Measurements from ENCODE around the gene SP1.
"Not testable (repeated sequence)": the region's sequence is repeated elsewhere in the genome, so short reads cannot be mapped to it uniquely, and the experiment has no call there.

SP1 gene

DNA sequence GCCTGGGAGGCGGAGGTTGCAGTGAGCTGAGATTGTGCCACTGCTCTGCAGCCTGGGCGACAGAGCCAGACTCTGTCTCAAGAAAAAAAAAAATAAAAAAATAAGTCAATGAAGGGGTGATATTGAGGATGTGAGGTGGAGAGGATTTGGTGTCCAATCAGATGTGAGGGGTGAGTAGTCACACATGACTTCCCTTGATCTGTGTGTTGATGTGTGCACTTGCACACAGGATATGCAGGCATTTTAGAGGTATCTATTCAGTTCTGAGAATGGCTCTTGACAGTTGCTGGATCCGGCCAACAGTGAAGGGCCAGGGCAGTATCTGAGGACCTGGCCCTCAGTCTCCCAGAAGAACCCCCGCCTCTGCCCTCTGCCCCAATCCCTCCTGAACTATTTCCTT lies 36.0 kb upstream of the SP1 start:
- Histone ChIP-seq H3K9ac (ENCODE audit: low read length) (no peak overlapping the region), H3K4me1 (ENCODE audit: control insufficient read depth, insufficient read depth, low read length) (peaks cover 17% of the 10 kb centered on the region), H3K27me3 (ENCODE audit: control insufficient read depth, insufficient read depth, low read length) (peaks cover 7% of the 10 kb centered on the region), H3K36me3 (ENCODE audit: control insufficient read depth, insufficient read depth, low read length) (no peaks in the 10 kb centered on the region), H3K4me3 (ENCODE audit: low read length) (no peak overlapping the region), H3K9me3 (ENCODE audit: control insufficient read depth, low read length) (no peaks in the 10 kb centered on the region)

DNA sequence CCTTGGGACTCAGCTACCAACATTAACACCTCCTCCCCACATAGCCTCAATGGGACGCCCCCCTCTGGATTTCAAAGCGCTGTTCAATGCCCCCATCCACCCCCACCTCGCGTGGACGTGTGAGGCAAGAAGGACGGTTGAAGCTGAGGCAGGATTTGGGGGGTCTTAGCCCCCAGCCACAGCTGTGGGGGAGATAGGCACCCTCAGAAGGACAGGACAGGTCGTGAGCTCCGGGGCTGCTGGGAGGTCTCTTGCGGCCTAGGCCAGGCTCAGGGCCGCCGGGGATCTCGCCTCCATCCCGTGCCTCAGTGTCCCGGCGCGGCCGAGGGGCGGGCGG lies 35.5 kb upstream of the SP1 start:
- Histone ChIP-seq H3K27me3 (ENCODE audit: control insufficient read depth, insufficient read depth, low read length) (peaks cover 5% of the 10 kb centered on the region), H3K4me3 (ENCODE audit: low read length) (no peak overlapping the region), H3K9me3 (ENCODE audit: control insufficient read depth, low read length) (no peaks in the 10 kb centered on the region), H3K36me3 (ENCODE audit: control insufficient read depth, insufficient read depth, low read length) (no peaks in the 10 kb centered on the region), H3K9ac (ENCODE audit: low read length) (no peak overlapping the region), H3K4me1 (ENCODE audit: control insufficient read depth, insufficient read depth, low read length) (peaks cover 17% of the 10 kb centered on the region)

DNA sequence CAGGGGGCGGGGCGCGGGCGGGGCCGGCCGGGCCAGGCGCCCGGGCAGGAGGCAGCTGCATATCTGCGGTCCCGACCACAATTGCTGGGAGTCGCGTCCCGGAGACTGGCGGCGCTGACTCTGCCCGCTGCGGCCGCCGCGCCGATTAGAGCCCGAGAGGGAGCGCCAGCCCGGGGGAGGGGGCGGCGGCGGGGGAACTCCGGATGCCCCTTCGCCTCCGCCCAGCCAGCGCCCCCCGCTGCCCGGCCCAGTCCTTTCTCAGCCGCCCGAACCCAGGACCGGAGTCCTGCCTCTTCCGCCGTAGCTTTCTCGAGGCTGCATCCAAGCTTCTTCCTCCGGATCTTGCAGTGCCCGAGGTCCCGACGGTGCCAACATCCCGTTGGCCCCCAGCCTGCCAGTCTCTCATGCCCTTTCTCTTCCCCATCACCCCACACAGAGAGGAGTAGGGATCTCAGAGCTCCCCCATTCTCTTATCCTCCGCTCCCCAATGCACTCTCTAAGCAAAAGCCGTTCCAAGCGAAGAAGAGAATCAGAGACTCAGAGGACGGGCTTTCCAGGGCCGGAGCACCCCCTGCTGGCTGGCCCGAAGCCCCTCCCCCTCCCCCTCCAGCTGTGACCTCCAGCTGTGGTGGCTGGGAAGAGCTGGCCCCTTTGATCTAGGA lies 35.0 kb upstream of the SP1 start:
- Histone ChIP-seq H3K4me1 (ENCODE audit: control insufficient read depth, insufficient read depth, low read length) (peaks cover 17% of the 10 kb centered on the region), H3K27me3 (ENCODE audit: control insufficient read depth, insufficient read depth, low read length) (peaks cover 5% of the 10 kb centered on the region), H3K9ac (ENCODE audit: low read length) (peak overlapping the region; percentile 63)

DNA sequence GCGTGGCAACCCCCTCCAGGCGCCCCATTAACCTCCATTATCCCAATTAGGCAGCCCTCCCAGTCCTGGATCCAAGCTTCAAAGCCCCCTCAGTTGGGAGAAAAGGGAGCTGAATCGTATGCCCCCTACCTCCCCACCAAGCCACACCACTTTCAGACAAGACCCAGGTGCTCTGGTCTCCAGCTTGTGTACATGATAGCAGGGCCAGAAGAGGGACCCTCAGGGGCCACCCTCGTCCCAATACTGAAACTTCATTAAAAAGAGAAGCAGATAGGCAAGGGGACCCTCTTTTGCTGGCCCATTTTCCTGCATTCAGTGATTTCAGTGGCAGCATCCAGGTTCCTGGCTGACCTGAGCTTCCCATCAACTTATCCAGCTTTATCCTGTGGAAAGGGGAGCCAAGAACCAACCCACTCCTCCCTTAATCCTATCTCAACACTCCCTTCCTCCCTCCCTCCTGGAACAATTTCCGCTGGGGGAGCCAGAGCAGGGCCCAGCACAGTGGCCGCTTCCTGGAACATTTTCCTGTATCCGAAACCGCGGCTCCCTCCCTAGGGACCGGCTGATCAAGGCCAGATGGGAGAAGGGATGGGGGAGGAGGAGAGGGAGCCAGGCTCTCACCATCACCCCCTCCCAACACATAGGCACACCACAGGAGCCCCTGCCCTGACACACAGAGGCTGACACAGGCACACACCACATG lies 34.3 kb upstream of the SP1 start:
- Histone ChIP-seq H3K36me3 (ENCODE audit: control insufficient read depth, insufficient read depth, low read length) (no peaks in the 10 kb centered on the region), H3K9ac (ENCODE audit: low read length) (peak overlapping the region; percentile 63), H3K9me3 (ENCODE audit: control insufficient read depth, low read length) (no peaks in the 10 kb centered on the region), H3K4me1 (ENCODE audit: control insufficient read depth, insufficient read depth, low read length) (peaks cover 17% of the 10 kb centered on the region), H3K27me3 (ENCODE audit: control insufficient read depth, insufficient read depth, low read length) (peaks cover 5% of the 10 kb centered on the region), H3K4me3 (ENCODE audit: low read length) (peak overlapping the region; percentile 15)

More for the DNA sequence above, 35.0 kb upstream of the SP1 start:
- H3K4me3 ChIP-seq (ENCODE audit: low read length), result peak overlapping the region; percentile 15
- H3K9me3 ChIP-seq (ENCODE audit: control insufficient read depth, low read length), result no peaks in the 10 kb centered on the region
- no peaks in the 10 kb centered on the region for H3K36me3 ChIP-seq (ENCODE audit: control insufficient read depth, insufficient read depth, low read length)

DNA sequence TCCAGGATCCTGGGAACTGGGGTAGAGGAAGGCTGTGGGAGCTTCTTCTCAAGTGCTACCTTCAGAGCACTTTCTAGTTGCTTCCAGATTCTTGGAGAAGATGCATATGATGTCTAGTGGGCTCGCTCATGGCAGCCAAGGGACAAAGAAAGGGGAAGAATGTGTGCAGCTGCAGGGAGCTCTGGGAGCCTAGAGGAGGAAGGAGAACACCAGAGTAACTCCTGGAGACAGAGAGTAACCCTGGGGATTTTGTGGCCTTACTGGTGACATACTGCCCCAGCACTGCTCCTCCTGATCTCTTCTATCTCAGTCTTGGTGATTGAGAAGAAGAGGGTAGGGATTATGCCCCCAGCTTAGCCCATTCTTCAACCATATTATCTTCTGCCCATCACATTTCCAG lies 33.5 kb upstream of the SP1 start:
- H3K27me3 ChIP-seq (ENCODE audit: control insufficient read depth, insufficient read depth, low read length), result peaks cover 5% of the 10 kb centered on the region
- peaks cover 17% of the 10 kb centered on the region for H3K4me1 ChIP-seq (ENCODE audit: control insufficient read depth, insufficient read depth, low read length)
- H3K9me3 ChIP-seq (ENCODE audit: control insufficient read depth, low read length), result no peaks in the 10 kb centered on the region
- H3K4me3 ChIP-seq (ENCODE audit: low read length), result no peak overlapping the region
- no peak overlapping the region for H3K9ac ChIP-seq (ENCODE audit: low read length)
- no peaks in the 10 kb centered on the region for H3K36me3 ChIP-seq (ENCODE audit: control insufficient read depth, insufficient read depth, low read length)

DNA sequence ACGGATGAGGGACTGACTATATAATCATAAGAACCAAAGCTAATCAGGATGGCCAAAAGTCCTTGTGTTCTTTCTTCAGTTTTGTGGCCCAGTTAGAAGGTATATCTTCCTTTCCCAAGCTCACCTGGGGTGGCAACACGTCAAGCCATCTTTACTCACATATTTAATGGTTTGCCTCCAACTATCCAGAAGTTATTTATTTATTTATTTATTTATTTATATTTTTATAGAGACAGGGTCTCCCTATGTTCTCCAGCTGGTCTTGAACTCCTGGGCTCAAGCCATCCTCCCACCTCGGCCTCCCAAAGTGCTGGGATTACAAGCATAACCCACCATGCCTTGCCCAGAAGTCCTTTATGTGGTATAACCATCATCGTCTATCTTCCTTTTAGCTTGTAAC lies 32.1 kb upstream of the SP1 start:
- Histone ChIP-seq H3K4me3 (ENCODE audit: low read length) (no peak overlapping the region), H3K9me3 (ENCODE audit: control insufficient read depth, low read length) (no peaks in the 10 kb centered on the region), H3K4me1 (ENCODE audit: control insufficient read depth, insufficient read depth, low read length) (peaks cover 24% of the 10 kb centered on the region), H3K36me3 (ENCODE audit: control insufficient read depth, insufficient read depth, low read length) (no peaks in the 10 kb centered on the region), H3K9ac (ENCODE audit: low read length) (no peak overlapping the region), H3K27me3 (ENCODE audit: control insufficient read depth, insufficient read depth, low read length) (peaks cover 5% of the 10 kb centered on the region)

DNA sequence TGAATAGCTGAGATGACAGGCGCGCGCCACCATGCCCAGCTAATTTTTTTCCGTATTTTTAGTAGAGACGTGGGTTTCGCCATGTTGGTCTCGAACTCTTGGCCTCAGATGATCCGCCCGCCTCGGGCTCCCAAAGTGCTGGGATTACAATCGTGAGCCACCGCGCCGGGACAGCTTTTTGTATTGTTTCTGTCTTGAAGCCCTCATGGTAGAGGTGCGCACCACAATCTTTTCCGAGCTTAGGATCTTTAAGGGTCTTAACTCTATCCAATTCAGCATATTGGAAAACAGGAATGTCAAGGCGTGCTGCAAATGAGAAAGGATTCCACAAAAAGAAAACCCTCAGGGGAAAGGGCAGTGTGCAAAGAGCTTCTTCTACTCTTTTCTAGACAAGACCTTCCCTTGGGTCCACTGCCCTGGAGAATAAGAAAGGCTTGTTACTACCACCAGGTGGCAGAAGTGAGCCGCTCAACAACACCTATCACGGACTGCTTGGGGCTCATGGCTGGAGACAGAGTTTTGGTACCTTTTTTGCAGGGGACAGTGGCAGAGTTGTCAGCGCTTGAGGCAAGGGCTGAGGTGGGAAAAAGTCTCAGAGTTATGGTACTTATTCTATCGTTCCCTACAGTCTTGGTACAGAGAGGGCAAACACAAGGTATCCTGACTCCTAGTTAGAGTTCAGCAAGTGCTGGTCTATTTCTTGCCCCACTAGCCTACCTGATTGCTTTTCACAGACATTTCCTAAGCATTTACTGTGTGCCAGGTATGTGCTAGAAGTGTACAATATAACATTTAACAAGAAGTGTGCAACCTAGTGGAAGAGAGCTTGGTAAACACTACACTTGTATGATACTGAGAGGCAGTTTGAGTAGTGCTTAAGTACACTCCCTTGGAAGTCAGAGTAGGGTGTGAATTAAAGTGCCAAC lies 27.4 kb upstream of the SP1 start:
- Histone ChIP-seq H3K4me3 (ENCODE audit: low read length) (no peak overlapping the region), H3K9ac (ENCODE audit: low read length) (peak overlapping the region; percentile 19), H3K36me3 (ENCODE audit: control insufficient read depth, insufficient read depth, low read length) (no peaks in the 10 kb centered on the region), H3K9me3 (ENCODE audit: control insufficient read depth, low read length) (no peaks in the 10 kb centered on the region), H3K27me3 (ENCODE audit: control insufficient read depth, insufficient read depth, low read length) (no peaks in the 10 kb centered on the region), H3K4me1 (ENCODE audit: control insufficient read depth, insufficient read depth, low read length) (peaks cover 15% of the 10 kb centered on the region)

DNA sequence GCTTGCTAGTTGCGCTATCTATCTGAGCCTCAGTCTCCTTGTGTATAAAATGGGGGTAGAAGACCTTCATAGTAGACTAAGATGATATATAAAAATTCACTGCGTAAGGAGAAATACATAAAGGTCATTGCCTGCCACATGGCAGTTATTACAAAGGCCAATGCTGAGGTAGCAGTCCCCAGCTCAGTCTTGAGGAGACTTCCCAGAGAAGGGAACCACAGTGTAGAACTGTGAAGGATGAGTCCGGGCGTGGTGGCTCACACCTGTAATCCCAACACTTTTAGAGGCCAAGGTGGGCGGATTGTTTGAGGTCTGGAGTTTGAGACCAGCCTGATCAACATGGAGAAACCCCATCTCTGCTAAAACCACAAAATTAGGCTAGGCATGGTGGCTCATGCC lies 26.7 kb upstream of the SP1 start:
- Histone ChIP-seq H3K9ac (ENCODE audit: low read length) (peak overlapping the region; percentile 4), H3K36me3 (ENCODE audit: control insufficient read depth, insufficient read depth, low read length) (no peaks in the 10 kb centered on the region), H3K4me3 (ENCODE audit: low read length) (no peak overlapping the region), H3K9me3 (ENCODE audit: control insufficient read depth, low read length) (no peaks in the 10 kb centered on the region), H3K27me3 (ENCODE audit: control insufficient read depth, insufficient read depth, low read length) (no peaks in the 10 kb centered on the region), H3K4me1 (ENCODE audit: control insufficient read depth, insufficient read depth, low read length) (peaks cover 15% of the 10 kb centered on the region)

DNA sequence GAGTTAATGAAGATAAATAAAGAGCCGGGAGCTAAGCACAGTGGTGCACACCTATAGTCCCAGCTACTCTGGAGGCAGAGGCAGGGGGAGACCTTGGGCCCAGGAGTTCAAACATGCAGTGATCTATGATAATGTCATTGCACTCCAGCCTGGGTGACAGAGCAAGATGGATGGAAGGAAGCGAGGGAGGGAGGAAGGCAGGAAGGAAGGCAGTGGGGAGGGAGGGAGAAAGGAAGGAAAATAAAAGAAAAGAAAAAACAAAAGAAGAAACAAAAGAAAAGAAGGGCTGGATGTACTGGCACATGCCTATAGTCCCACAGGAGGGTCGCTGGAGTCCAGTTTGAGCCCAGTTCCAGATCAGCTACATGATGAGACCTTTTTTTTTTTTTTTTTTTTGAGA lies 24.9 kb upstream of the SP1 start:
- no peaks in the 10 kb centered on the region for H3K9me3 ChIP-seq (ENCODE audit: control insufficient read depth, low read length)
- H3K4me1 ChIP-seq (ENCODE audit: control insufficient read depth, insufficient read depth, low read length), result peaks cover 15% of the 10 kb centered on the region
- no peaks in the 10 kb centered on the region for H3K36me3 ChIP-seq (ENCODE audit: control insufficient read depth, insufficient read depth, low read length)
- H3K27me3 ChIP-seq (ENCODE audit: control insufficient read depth, insufficient read depth, low read length), result no peaks in the 10 kb centered on the region
- no peak overlapping the region for H3K9ac ChIP-seq (ENCODE audit: low read length)
- H3K4me3 ChIP-seq (ENCODE audit: low read length), result no peak overlapping the region

DNA sequence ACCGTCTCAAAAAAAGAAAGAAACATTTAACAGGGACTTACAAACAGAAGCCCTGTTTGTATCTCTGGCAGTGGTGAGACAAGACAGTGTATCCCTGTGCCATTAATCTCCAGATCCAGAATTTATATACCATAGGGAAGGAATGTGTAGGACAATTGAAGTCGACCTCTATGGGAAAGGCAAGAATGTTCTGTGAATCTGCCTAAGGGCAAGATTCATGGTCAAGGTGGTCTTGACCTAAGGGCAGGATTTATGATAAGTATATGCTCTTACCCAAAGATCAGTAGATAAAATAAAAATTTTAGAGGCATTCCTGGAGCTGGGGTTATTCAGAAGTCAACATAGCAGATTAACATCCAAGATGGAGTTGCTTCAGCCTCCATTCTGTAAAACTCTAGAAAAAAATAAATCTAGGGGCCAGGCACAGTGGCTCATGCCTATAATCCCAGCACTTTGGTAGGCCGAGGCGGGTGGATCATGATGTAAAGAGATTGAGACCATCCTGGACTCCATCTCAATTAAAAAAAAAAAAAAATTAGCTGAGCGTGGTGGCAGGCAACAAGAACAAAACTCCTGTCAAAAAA lies 21.0 kb upstream of the SP1 start:
- H3K9ac ChIP-seq (ENCODE audit: low read length), result no peak overlapping the region
- H3K36me3 ChIP-seq (ENCODE audit: control insufficient read depth, insufficient read depth, low read length), result no peaks in the 10 kb centered on the region
- no peaks in the 10 kb centered on the region for H3K27me3 ChIP-seq (ENCODE audit: control insufficient read depth, insufficient read depth, low read length)
- H3K9me3 ChIP-seq (ENCODE audit: control insufficient read depth, low read length), result no peaks in the 10 kb centered on the region
- H3K4me3 ChIP-seq (ENCODE audit: low read length), result no peak overlapping the region
- H3K4me1 ChIP-seq (ENCODE audit: control insufficient read depth, insufficient read depth, low read length), result peaks cover 3% of the 10 kb centered on the region

DNA sequence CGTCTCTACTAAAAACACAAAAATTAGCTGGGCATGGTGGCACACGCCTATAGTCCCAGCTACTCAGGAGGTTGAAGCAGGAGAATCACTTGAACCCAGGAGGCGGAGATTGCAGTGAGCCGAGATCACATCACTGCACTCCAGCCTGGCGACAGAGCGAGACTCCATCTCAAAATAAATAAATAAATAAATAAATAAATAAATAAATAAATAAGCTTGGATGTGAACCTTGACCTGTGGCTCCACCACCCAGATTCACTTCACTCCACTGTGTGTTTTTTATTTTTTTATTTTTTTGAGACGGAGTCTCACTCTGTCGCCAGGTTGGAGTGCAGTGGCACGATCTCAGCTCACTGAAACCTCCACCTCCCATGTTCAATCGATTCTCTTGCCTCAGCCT lies 18.3 kb upstream of the SP1 start:
- H3K36me3 ChIP-seq (ENCODE audit: control insufficient read depth, insufficient read depth, low read length), result not testable (repeated sequence)

More for the DNA sequence above, 18.3 kb upstream of the SP1 start:
- not testable (repeated sequence) for H3K27me3 ChIP-seq (ENCODE audit: control insufficient read depth, insufficient read depth, low read length); H3K4me1 ChIP-seq (ENCODE audit: control insufficient read depth, insufficient read depth, low read length); H3K9me3 ChIP-seq (ENCODE audit: control insufficient read depth, low read length); H3K4me3 ChIP-seq (ENCODE audit: low read length); H3K9ac ChIP-seq (ENCODE audit: low read length)
